Vagina (tissue), 2 donors: ENCODE results near the gene MBD4.
"Not testable (repeated sequence)": the region's sequence is repeated elsewhere in the genome, so short reads cannot be mapped to it uniquely, and the experiment has no call there.

ENCODE experiments used
- CTCF ChIP-seq, 3 experiments: fragments of 450-650 bp in 2 of 3; fragments of 200-600 bp in 1 of 3; sonication (generic) in 1 of 3; IDR thresholded peaks; one replicate each; pipeline ENCODE4 v1.5.1; 2017 to 2019; ENCODE audit warnings: antibody characterized with exemption in 3 of 3, mild to moderate bottlenecking in 2 of 3, moderate library complexity in 2 of 3
- POLR2AphosphoS5 ChIP-seq, 2 donors: sonication (generic); formaldehyde crosslinking; IDR thresholded peaks; one replicate each; pipeline ENCODE4 v1.9.0; 2017; ENCODE audit warnings: antibody characterized with exemption in 2 of 2, mild to moderate bottlenecking in 2 of 2, low read depth in 1 of 2; ENCODE audit not compliant: insufficient read depth in 1 of 2

GRCh38 chr3:129391583-129391982, 48.2 kb downstream of the MBD4 start:
- not testable (repeated sequence) for TF ChIP-seq POLR2AphosphoS5 (IDR thresholded peaks at IDR 0.05; ENCODE audit: insufficient read depth in 1 of 2, low read depth in 1 of 2); CTCF (IDR thresholded peaks at IDR 0.05)
